ENCODE data around the gene HDAC4.

HDAC4 gene

DNA sequence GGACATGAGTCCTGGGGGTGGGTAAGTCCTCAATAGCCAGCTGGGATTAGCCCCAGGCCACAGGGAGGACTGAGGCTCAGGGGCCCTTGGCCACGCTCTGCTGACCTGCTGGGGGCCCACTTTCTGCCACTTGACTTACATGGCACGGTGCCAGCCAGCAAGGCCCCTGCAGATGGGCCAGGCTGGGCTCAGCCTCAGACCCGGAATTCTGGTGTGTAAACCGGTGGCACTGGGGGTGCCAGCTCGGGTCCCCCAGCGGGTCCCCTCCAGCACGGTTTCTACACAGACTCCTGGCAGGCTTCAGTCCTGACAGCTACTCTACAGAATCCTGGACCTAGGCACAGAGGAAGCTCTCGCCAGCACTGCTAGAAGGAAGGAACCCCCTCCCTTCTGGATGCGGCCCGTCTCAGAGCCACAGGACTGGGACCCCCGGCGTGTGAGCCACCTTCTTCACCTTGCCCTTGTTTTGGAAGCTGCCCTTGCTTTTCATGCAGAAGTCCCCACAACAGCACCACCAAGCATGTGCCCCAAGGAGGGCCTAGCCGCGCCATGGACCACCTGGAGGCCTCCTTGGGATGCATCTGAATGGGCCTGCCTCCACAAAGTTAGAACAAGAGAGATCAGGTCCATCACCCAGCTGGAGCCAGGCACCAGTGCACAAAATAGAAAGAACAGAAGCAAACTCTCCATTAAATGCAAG is 8.0 kb downstream of the HDAC4 start:
- no peak for DNase-seq (ENCODE audit: low spot score)
- TF ChIP-seq, protein P1, sequence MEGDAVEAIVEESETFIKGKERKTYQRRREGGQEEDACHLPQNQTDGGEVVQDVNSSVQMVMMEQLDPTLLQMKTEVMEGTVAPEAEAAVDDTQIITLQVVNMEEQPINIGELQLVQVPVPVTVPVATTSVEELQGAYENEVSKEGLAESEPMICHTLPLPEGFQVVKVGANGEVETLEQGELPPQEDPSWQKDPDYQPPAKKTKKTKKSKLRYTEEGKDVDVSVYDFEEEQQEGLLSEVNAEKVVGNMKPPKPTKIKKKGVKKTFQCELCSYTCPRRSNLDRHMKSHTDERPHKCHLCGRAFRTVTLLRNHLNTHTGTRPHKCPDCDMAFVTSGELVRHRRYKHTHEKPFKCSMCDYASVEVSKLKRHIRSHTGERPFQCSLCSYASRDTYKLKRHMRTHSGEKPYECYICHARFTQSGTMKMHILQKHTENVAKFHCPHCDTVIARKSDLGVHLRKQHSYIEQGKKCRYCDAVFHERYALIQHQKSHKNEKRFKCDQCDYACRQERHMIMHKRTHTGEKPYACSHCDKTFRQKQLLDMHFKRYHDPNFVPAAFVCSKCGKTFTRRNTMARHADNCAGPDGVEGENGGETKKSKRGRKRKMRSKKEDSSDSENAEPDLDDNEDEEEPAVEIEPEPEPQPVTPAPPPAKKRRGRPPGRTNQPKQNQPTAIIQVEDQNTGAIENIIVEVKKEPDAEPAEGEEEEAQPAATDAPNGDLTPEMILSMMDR (IDR thresholded peaks at IDR 0.05), result no peak
- H3K4me3 ChIP-seq, result no peak overlapping the region
- H3K27ac ChIP-seq, result no peak overlapping the region

DNA sequence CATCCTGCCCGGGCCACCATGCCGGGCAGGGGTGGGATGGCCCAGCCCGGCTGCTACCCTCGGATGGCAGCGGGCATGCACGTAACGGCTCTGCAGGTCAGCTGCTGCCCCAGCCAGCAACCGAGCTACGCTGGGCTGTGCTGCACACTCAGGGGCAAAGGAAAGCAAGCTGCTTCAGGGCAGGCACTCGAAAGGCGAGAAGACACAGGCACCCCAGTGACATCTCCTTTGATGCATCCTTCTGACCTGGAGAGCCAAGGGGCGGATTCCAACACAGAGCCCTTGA is 8.8 kb downstream of the HDAC4 start:
- TF ChIP-seq, protein P1 (IDR thresholded peaks at IDR 0.05), result no peak
- Histone ChIP-seq H3K4me3 (no peak overlapping the region), H3K27ac (no peak overlapping the region)
- DNase-seq (ENCODE audit: low spot score), result no peak

DNA sequence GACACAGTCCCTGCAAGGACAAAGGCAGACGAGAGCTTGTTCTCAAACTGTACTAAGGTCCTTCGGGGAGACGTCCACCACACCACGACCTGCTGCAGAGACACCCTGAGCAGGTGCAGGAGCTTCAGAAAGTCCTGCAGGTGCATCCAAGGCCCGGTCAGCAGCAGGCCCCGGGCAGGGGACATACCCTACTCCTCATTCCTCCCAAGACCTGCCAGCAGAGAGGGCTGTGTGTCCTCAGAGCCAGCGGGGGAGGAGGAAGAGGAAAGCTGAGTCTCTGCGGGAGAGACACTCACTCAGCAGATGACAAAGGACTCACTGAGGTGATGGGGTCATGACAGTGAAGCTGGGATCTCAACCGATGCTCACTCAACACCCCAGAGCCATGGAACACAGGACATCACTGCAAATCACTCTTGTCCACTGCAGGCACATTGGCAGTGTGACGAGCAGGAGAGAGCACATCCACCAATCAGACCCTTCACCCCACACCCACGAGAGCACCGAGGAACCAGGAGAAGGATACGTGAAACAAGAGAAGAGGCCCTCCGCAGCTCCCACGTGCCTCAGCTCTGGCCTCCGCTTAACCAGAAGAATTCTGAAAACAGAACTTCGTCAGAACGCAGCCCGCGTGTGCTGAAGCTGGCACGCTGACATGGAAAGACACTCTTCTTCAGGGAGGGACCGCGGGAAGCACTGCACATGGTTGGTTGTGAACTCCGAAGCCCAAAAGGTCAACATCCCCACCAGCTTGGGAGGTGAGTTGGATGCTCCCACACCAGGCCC is 9.3 kb downstream of the HDAC4 start:
- TF ChIP-seq, protein P1 (IDR thresholded peaks at IDR 0.05), result no peak
- H3K4me3 ChIP-seq, result no peak overlapping the region
- H3K27ac ChIP-seq, result no peak overlapping the region
- DNase-seq (ENCODE audit: low spot score), result no peak

DNA sequence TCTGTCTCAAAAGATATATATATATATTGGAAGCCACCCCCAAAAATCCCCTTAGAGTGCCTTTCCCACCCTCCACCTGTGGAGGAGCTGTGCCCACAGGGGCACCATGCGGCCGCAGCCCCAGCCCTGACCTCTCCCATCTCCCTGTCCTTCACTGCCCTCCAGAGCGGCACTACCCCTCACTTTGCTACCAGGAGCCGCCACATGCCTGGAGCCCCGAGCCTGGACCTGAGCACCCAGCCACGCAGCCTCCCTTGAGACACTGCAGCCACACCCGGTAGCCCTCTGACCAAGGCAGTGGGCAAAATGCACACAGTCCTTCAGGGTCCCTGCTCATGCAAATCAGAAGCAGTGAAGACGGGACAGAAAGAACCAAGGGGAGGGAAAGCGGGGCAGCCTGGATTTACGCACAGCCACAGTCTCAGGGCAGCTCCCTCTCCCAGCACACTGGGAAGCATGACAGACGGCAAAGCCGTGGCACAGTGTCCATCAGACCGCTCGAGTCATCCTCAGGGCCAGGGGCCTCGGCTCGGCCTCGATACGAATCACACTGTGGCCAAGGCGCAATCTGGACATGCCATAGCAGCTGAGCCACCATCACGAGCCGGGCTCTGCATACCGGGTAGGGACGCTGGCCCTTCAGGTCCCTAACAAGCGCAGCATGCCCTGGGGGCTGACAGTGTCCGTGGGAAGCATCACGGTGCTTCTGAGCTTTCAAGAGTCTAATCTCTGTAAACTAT is 10.1 kb downstream of the HDAC4 start:
- TF ChIP-seq, protein P1 (IDR thresholded peaks at IDR 0.05), result no peak
- Histone ChIP-seq H3K4me3 (no peak overlapping the region), H3K27ac (no peak overlapping the region)
- no peak for DNase-seq (ENCODE audit: low spot score)

DNA sequence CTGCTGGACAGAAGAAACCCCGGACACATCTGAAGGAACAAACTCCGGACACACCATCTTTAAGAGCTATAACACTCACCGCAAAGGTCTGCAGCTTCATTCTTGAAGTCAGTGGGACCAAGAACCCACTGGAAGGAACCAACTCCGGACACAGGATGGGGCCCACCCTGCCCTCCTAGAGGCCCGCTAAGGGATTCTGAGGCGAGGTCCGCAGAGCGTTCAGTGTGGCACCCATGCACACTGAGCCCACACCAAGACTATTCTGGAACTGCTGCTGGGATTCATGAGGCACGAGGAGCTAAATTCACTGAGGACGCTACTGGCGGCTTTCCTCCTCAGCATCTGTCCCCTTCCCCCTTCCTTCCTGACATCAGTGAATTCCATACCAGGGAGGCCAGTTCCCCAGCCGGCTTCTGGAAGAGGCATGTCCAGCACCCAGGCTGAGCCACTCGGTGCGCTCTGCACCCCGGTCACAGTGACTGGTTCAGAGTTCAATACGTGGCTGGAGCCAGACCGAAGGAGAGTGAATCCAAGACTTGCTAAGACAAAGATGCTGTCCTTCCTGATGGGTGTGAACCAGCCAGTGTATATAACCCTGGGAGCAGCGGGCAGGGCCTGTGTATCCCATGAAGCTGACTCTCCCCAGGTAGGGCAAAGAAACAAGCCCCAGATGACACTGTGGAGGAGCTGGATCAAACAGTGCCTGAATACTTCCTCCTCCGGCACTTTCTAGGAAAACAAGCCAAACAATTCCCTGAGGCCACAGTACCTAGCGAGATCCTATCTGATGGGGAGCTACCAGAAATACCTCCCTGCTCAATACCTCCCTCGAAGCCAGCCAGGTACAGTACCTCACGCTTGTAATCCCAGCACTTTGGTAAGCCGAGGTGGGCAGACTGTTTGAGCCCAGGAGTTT is 11.1 kb downstream of the HDAC4 start:
- H3K27ac ChIP-seq, result no peak overlapping the region
- no peak for DNase-seq (ENCODE audit: low spot score)
- TF ChIP-seq, protein P1 (IDR thresholded peaks at IDR 0.05), result no peak
- H3K4me3 ChIP-seq, result no peak overlapping the region

DNA sequence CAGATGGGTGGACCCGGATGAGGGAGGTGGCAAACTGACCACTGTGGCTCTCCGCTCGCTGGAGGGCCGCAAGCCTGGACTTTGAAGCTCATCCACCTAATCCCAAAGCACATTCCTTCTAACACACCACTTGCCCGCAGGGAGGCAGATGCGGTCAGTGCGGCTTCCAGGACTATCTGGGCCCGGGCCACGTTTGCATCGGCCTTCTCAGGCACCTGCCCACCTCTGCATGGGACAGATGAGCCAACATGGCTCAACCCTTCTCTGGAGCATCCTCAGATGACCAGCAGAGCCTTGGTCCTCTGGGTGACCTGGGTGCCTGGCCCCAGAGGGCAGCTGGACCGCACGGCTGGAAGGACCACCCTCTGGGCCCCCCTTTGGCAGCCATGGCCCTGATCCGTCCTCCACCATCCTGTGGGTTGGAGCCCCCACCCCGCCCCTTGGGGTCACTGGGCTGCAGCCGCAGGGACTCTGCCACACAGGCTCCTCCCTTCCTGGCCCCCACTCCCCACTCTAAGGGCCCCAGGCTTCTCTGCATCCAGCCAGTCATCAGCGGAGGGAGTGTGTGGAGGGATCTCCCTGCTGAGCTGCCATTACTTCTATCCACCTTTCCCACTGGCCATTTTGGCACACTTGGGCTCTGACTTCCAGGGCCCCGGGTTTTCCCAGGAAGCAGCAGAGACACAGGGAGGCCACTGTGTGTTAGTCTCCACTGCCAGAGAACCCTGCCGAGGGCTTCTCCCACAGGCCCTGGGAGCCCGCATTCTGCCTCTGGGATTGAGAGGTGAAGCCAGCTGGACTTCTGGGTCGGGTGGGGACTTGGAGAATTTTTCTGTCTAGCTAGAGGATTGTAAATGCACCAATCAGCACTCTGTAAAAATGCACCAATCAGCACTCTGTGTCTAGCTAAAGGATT is 12.3 kb downstream of the HDAC4 start:
- no peak for DNase-seq (ENCODE audit: low spot score)
- TF ChIP-seq, protein P1 (IDR thresholded peaks at IDR 0.05), result no peak

More for the DNA sequence above, 12.3 kb downstream of the HDAC4 start:
- H3K27ac ChIP-seq, result no peak overlapping the region
- no peak overlapping the region for H3K4me3 ChIP-seq

All from coronary artery (tissue), 2 donors.